Glomerular endothelial cell (primary cell): ENCODE data around the gene CDCA4. TPM values are rescaled to one million over a fixed set of nuclear protein-coding genes. Genes with fewer than 3 reads are reported as not detected.

ENCODE experiments used
- DNase-seq: peaks from one replicate; pipeline ENCODE4 v3.0.0-alpha.2; 2011; ENCODE audit warnings: low read depth, low spot score; ENCODE audit errors: extremely low read depth
- total RNA-seq: library from RNA; depleted of rRNA; stranded (reverse); fragments of >200 nt; gene quantifications from 2 replicates; pipeline ENCODE4 v1.2.3, GENCODE V29; 2015

Gene CDCA4
- total RNA-seq, 1 donor from 2014 or later: 20.8 TPM

GRCh38 chr14:105015905-105016304, 5.0 kb downstream of the CDCA4 start:
- DNase-seq: no peak

GRCh38 chr14:105015242-105015641, 5.6 kb downstream of the CDCA4 start:
- no peak for DNase-seq

DNA sequence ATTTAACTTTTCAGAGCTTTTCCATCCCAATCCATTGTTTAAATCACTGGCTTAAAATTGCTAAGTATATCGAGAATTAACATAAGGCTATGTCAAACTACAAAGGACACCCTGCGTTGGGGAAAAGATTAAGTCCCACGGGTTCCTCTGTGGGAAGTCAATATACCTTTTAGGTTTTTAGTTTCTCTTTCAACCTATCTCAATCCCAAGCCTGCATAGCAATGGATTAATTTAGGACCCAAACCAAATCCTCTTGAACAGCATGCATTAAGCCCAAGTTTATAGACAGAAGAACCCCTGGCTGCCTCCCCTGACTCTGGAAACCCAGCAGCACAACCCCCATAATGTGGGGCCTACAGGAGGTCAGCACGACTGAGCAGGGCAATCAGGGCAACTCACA, 6.3 kb downstream of the CDCA4 start:
- DNase-seq: no peak

DNA sequence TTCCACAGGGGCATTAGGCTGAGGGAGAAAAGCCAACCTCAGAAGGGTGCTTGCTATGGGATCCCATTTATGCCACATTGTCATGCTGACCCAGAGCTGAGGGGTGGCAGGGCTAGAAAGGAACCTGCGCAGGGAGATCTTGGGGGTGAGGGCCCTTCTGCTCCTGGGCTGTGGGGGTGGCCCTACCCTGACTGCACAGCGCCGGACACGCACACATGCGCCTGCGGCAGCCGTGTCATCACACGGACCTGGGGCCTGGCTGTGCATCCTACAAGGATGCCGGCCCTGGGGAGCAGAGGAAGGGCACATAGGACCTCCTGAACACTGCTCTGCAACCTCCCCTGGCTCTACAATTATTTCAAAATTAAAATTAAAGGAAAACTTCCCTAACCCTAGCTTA, 6.9 kb downstream of the CDCA4 start:
- no peak for DNase-seq

GRCh38 chr14:105013150-105013785, 7.6 kb downstream of the CDCA4 start:
- no peak for DNase-seq

GRCh38 chr14:105012171-105012985, 8.5 kb downstream of the CDCA4 start:
- DNase-seq: no peak

DNA sequence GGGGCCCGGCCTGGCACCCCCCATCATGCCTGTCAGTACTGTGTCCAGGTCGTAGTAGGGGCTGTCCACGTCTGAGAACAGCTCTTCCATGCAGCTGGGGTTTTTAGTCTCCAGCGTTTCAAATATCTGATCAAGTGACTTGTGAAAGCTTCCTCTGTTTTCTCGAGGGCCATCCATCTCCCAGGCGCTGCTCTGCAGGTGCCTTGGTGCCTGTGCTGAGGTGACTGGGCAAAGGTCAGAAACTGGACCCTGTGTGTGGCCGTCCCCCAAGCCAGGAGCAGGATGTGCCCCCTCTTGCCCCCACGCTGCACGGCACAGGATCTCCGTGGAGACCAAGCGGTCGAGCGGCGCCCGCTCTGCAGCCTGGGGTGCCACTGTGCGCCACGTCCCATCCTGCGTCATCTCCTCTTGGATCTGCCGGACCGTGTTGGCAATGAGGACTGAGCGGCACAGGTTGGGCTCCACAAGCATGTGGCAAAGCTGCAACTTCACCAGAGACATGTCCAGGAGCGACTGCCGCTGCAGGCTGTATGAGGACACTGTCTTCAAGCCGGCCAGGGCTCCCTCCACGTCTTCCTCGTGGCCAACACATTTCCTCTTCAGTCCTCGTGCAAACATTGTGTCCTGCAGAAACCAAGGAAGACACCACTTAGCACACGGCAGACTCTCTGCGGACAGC, 9.4 kb downstream of the CDCA4 start:
- no peak for DNase-seq

GRCh38 chr14:105010891-105011291, 10.0 kb downstream of the CDCA4 start:
- no peak for DNase-seq

GRCh38 chr14:105010106-105010505, 10.8 kb downstream of the CDCA4 start:
- DNase-seq: no peak

GRCh38 chr14:105007593-105008264, 13.2 kb downstream of the CDCA4 start:
- DNase-seq: no peak

DNA sequence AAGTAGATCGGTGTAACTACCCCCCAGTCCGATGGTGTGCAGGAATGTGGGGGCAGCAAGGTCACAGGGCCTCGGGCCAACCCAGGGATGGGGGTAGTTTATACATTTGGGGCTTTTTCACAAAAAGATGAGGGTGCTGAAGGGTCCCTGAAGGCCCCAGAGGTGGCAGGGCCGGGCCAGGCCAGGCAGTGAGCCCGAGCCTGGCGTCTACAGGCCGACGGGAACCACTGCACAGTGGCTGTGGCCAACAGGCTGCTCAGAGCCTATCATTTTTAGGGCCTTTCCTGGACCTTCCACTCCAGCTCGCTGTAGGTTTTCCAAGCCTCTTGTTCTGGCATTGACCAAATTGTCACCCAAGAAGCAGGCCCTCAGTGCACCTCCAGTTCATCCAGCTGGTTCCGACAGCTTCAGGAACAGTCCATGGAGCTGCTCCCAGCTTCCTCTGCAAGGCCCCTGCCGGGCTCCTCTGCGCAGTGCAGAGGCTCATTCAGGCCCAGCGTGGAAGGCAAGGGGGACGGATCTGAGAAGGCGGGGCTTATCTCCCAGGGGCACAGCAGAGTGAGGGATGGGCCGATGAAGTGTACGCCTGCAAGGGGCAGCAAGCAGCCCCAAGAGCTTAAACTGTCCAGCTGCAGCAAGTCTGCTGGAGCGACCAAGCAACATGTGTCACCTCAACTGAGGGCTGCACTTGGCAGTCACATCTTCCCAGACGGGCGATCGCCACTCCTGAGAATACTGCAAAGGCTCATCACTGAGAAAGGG, 13.9 kb downstream of the CDCA4 start:
- DNase-seq: no peak

DNA sequence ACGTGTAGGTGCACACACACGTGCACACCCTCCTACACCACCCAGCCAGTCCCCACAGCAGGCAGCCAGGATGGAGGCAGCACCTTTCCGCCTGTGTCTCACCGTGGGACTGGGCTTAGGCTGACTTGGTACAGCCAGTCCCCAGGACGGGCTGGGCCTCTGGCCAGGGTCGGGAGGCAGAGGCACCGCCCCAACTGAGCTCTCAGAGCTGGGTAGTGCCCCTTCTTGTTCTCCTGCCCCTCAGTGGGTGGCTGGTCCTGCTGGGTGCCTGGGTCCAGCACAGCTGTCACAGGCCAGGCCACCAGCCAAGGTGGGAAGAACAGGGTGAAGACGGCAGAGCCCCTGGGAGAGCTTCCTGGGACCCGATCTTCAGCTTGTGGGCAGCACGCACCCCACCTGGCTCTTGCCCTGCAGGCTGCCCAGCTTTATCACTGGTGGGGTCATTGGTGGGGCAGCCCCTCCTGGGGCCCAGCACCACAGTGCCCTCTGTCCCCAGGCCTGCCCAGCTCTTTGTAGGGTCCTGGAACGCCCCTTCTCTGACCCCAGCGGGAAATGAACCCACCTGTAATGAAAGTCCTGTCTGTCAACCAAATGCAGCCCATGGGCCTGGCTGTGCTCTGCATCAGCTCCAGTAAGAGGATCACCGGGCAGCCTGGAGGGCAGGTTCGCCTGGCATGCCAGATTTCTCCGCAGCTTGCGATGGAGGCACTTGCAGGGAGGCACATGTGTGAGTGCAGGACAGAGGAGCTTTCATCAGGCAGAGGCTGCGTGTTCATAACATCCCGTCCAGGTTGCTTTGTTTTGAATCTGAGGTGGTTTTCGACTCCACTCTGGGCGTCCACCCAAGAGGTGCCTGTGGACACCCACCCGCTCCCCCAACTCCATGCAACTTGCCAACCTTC, 14.7 kb downstream of the CDCA4 start:
- no peak for DNase-seq

DNA sequence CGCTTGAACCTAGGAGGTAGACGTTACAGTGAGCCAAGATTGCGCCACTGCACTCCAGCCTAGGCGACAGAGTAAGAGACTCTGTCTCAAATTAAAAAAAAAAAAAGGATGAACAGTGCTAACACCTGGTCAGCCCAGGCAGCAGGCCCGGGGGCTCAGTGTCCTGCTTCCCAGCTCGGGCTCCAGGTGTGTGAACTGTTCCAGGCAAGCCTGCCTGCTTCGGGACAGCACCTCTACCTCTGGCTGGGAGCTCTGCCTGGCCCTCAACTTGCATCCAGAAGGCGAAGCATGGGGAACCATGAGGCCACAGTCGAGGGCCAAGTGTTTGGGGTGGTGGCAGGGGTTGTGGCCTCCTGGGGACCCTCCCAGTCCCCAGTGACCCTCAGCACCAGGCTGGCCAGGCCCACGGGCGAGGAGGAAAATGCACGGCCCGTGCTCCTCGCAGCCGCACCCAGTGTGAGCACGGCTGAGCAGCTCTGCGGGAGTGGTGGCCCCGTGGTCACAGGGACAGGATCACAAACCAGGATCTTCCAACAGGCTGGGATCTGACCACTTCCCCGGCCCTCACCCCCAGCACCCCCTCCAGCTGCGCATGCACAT, 15.5 kb downstream of the CDCA4 start:
- DNase-seq: no peak

DNA sequence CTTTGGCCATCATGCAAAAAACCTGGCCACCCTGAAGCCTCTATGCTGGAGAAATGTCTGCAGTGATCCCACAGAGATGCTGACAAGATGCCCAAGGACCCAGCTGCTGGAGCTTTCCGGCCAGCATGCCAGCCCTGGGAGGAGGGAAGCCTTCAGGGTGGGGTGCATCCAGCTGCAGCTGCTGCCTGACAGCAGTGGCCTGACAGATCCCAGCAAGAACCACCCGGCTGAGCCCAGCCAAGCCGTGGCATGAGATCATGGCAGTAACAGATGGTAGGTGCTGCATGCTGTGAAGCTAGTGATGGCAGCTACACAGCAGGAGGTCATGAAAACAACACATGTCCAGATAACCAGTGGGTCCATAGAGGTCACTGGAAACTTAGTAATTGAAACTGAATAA, 21.5 kb downstream of the CDCA4 start:
- no peak for DNase-seq

DNA sequence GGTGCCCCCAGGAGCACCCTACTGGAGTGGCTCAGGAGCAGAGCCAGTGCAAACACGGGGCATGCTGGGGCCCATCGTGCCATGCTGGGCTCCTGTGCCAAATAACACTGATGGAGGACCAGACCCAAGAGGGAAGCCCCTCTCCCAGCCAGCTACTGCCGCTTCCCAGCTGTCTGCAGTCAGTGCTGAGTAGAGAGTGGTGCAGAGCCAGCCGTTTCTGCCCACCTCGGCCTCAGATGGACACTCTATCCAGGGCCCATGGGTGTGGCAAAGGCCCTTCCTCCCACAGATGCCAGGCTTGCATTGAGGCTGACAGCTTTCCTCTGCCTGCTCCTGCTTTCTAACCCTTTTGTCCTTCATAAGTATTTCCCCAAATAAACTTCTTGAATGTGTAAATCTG, 22.1 kb downstream of the CDCA4 start:
- no peak for DNase-seq

DNA sequence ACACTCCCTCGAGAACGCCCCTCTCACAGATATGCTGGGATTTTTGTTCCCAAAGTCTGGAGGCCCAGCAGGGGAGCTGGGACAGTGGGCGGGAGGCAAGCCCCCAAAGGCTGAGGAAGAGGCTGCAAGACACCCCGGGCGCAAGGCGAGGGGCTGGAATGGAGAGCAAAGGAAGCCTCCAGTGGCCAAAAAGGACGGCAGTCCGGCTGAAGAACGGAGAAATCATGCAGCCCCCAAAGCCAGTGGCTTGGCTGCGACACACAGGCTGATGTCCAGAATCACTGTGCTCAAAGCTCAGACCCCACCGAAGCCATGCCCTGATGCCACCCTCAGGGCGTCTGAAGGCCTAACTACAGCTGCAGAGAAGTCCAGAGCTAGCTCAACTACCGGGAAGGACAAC, 24.4 kb downstream of the CDCA4 start:
- no peak for DNase-seq

DNA sequence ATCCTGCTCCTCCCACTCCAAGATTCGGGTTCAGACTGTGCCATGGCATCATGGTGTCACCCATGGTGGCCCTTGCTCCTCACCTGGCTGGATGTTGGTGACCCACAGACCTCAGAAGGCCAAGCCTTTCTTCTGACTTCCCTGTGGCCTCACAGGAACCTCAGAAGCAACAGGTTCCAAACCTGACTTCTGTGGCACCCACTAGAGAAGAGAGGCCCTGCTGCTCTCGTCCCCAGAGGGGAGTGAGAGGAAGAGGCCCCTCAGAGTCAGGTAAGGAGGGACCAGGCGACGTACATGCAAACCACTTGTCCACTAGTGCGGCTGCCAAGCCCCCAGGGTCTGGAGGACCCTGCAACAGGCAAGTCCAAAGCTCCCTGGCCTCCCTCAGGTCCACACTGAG, 24.9 kb downstream of the CDCA4 start:
- DNase-seq: no peak

DNA sequence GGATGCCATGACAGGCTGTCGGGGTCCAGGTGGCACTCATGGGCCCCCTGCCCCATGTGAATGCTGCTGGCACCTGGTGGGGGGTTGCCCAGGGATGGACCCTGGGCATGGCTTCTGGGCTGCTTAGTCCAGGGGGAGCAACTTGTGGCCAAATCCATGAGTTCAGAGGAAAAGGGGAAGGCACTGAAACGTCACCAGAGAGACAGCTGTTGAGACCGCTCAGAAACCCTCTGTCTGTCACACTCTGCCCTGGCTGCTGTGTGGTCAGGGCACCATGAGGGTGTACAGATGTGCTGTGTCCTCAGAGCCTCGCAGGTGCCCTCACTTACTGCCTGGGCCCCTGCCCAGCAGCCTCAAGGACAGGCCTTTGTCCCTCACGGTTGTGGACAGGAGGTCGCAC, 25.9 kb downstream of the CDCA4 start:
- DNase-seq: no peak
